Right lobe of liver (tissue), 6 donors: ENCODE data around the gene CPM. TPM values are rescaled to one million over a fixed set of nuclear protein-coding genes. Genes with fewer than 3 reads are reported as not detected.

ENCODE experiments used
- ATAC-seq, 4 donors: fragments of 200-7000 bp; cut with Tn5 transposase; one replicate each; pipeline ENCODE4 v1.9.1; 2020; ENCODE audit warnings: mild to moderate bottlenecking in 4 of 4, moderate library complexity in 4 of 4
- DNase-seq, 3 donors: peaks; one replicate each; pipeline ENCODE4 v3.0.0-alpha.2; 2020
- H3K27ac ChIP-seq, 3 donors: fragments of 200-600 bp; one replicate each; pipeline ENCODE4 v1.8.0; 2022
- H3K27me3 ChIP-seq, 2 donors: fragments of 200-600 bp; one replicate each; pipeline ENCODE4 v1.8.0; 2022
- H3K36me3 ChIP-seq, 4 donors: fragments of 200-600 bp; sonication (generic) in 1 of 4; one replicate each; pipeline versions ENCODE4 v1.5.1 to v1.8.0; 2017 to 2022; ENCODE audit warnings: control low read depth in 1 of 4
- H3K4me1 ChIP-seq, 4 donors: fragments of 200-600 bp; sonication (generic) in 1 of 4; one replicate each; pipeline versions ENCODE4 v1.5.1 to v1.8.0; 2017 to 2022; ENCODE audit warnings: control low read depth in 1 of 4
- H3K4me3 ChIP-seq, 3 donors: fragments of 200-600 bp; one replicate each; pipeline ENCODE4 v1.8.0; 2022
- H3K9me3 ChIP-seq, 4 donors: fragments of 200-600 bp; sonication (generic) in 1 of 4; one replicate each; pipeline versions ENCODE4 v1.5.1 to v1.8.0; 2017 to 2022; ENCODE audit warnings: control low read depth in 1 of 4
- CTCF ChIP-seq, 4 donors: fragments of 200-600 bp in 3 of 4; fragments of 450-650 bp in 1 of 4; IDR thresholded peaks; one replicate each; pipeline versions ENCODE4 v1.5.1 to v1.8.0; 2016 to 2022; ENCODE audit warnings: antibody characterized with exemption in 4 of 4, mild to moderate bottlenecking in 2 of 4
- POLR2A ChIP-seq: fragments of 450-650 bp; IDR thresholded peaks from one replicate; pipeline ENCODE4 v1.6.1; 2017; ENCODE audit warnings: antibody characterized with exemption, mild to moderate bottlenecking
- WGBS: methylation state at CpG from one replicate; pipeline ENCODE4 v1.1.6; 2018; ENCODE audit warnings: low coverage, low lambda C conversion rate; ENCODE audit not compliant: insufficient coverage; ENCODE audit errors: missing lambda C conversion rate; 5-methylcytosine and 5-hydroxymethylcytosine counted together
- intact Hi-C, 2 donors: fragments of 100-400 bp; cut with DNase I; formaldehyde crosslinking; loops; one replicate each; pipeline versions ENCODE4 v1.11.2 to v1.14.1; 2022
- total RNA-seq, 6 experiments: library from RNA; depleted of rRNA in 2 of 6; stranded (reverse); fragments of >200 nt in 2 of 6; fragmentation: NEBNext Ultra II Directional in 3 of 6; extraction: Animal tissue kit (Norgen Biotek cat#: 25700) in 3 of 6; gene quantifications; one replicate each; pipeline versions ENCODE4 v1.1.0 to v1.2.4, GENCODE V29; 2016 to 2023
- donor health status: DM: no; HTN: yes; CAD: no.
- donor health status: DM: no; HTN: no; CAD: no.
- donor health status: DM: no; HTN: no; CAD: no.
- donor health status: DM: no; HTN: yes; CAD: no.
- donor health status: DM: no; HTN: yes; CAD: no.

Gene CPM
- total RNA-seq, 6 experiments from 2014 or later, result 34.6 to 91.6 (median 50.0) TPM

DNA sequence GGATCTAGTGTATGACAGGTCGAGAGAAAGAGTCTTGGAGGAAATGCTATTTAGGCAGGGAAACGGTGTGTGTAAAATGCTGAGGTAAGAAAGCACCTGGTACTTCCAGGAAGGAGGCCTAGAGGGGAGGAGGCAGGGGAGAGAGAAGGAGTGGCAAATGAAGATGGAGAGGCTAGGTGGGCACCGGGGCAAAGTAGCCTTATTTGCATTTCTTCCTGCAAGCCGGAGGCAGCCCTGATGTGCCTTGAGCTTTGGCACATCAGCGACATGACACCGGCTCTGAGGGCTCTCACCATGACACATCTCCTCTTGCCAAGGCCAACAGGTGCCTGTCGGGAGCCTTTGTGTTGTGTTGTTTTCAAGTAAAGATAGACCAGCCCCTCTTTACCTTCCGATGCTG is 61.6 kb downstream of the CPM start:
- WGBS, result 84% methylated on average over 8 of the region's 8 CpGs
- ATAC-seq (no peak), DNase-seq (no peak)
- no peak overlapping the region for H3K4me3 ChIP-seq
- TF ChIP-seq POLR2A, result no peak
- TF ChIP-seq CTCF (IDR thresholded peaks at IDR 0.05), result no peak
- peaks cover 0 to 43% (median 16%) of the 10 kb centered on the region in 4 donors for H3K36me3 ChIP-seq
- no peak overlapping the region for H3K27ac ChIP-seq
- H3K27me3 ChIP-seq, result no peaks in the 10 kb centered on the region
- no peaks in the 10 kb centered on the region for H3K4me1 ChIP-seq
- intact Hi-C loops, result no loop called here
- H3K9me3 ChIP-seq, result no peaks in the 10 kb centered on the region

GRCh38 chr12:68870443-68870842 is 62.5 kb downstream of the CPM start:
- DNase-seq (no peak), ATAC-seq (no peak)
- 58% methylated on average over 3 of the region's 6 CpGs for WGBS
- intact Hi-C loops, result no loop called here
- H3K4me1 ChIP-seq, result no peaks in the 10 kb centered on the region
- H3K27me3 ChIP-seq, result no peaks in the 10 kb centered on the region
- TF ChIP-seq POLR2A (no peak), CTCF (IDR thresholded peaks at IDR 0.05) (no peak)
- H3K9me3 ChIP-seq, result no peaks in the 10 kb centered on the region
- H3K4me3 ChIP-seq, result no peak overlapping the region
- peaks cover 0 to 51% (median 16%) of the 10 kb centered on the region in 4 donors for H3K36me3 ChIP-seq
- no peak overlapping the region for H3K27ac ChIP-seq

DNA sequence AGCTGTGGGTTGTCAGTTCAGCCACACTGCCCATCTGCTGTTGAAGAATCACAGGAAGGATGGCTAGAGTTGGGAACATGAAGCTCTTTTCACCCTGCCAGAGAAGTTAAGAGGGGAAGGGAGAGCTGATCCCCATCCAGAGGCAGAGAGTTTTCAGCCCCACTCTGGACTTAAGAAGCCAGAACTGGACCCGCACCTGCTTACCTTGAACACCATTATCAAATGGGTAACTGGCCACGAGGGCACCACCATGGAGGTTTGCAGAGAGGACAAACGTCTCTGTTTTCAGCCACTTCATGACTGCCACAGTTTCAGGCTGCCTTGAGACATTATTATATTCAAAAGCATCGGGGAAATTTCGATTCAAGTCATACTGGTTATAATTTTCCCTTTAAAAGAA is 63.0 kb downstream of the CPM start:
- Histone ChIP-seq H3K36me3 (peaks cover 0 to 51% (median 16%) of the 10 kb centered on the region in 4 donors), H3K27me3 (no peaks in the 10 kb centered on the region), H3K9me3 (no peaks in the 10 kb centered on the region), H3K4me3 (no peak overlapping the region), H3K4me1 (no peaks in the 10 kb centered on the region), H3K27ac (no peak overlapping the region)
- no peak for DNase-seq
- no peak for ATAC-seq
- WGBS, result 85% methylated on average over 5 of the region's 5 CpGs
- intact Hi-C loops, result no loop called here
- TF ChIP-seq CTCF (IDR thresholded peaks at IDR 0.05) (no peak), POLR2A (no peak)

GRCh38 chr12:68868043-68868790 is 64.8 kb downstream of the CPM start:
- DNase-seq (no peak), ATAC-seq (no peak)
- 80% methylated on average over 6 of the region's 10 CpGs for WGBS
- Histone ChIP-seq H3K9me3 (no peaks in the 10 kb centered on the region), H3K4me3 (no peak overlapping the region), H3K27me3 (no peaks in the 10 kb centered on the region), H3K4me1 (peaks cover 0 to 4% (median 0%) of the 10 kb centered on the region in 4 donors), H3K27ac (no peak overlapping the region), H3K36me3 (peaks cover 0 to 56% (median 16%) of the 10 kb centered on the region in 4 donors)
- TF ChIP-seq POLR2A, result no peak
- no peak for TF ChIP-seq CTCF (IDR thresholded peaks at IDR 0.05)
- intact Hi-C loops, result no loop called here
